A673 (cell line): ENCODE measurements around the gene CTIF. TPM values are rescaled to one million over a fixed set of nuclear protein-coding genes. Genes with fewer than 3 reads are reported as not detected.

Source experiments
- BruUV-seq: library from RNA; stranded (reverse); fragments of 400-500 nt; replicated peaks from 2 replicates; lab custom pipeline; 2021; lab: Mats Ljungman, UMichigan
- CTCF ChIA-PET: fragments of 300-600 bp; sonication (Branson Sonifier 250); formaldehyde crosslinking; loops from one replicate; lab custom pipeline; 2022; ENCODE audit warnings: antibody characterized with exemption; lab: Charles Lee
- POLR2A ChIA-PET: fragments of 300-600 bp; sonication (Branson Sonifier 250); formaldehyde crosslinking; loops from one replicate; lab custom pipeline; 2022; ENCODE audit warnings: antibody characterized with exemption; ENCODE audit not compliant: low non-redundant PET; lab: Charles Lee
- DNase-seq: peaks from one replicate; pipeline ENCODE4 v3.0.0-alpha.2; 2015; ENCODE audit warnings: low spot score
- H3K27ac ChIP-seq: fragments of 200-600 bp; sonication (generic); 2 replicates; pipeline ENCODE4 v1.5.1; 2016; ENCODE audit warnings: mixed run types, low read depth, mild to moderate bottlenecking, mixed read lengths, antibody characterized with exemption, low read length; ENCODE audit not compliant: poor library complexity, severe bottlenecking
- H3K27me3 ChIP-seq: fragments of 200-600 bp; sonication (generic); replicated peaks from 2 replicates; pipeline ENCODE4 v1.6.1; 2017; ENCODE audit warnings: mixed run types, low read depth, mild to moderate bottlenecking, mixed read lengths, antibody characterized with exemption, low read length; ENCODE audit not compliant: insufficient read depth, poor library complexity
- H3K36me3 ChIP-seq: fragments of 200-600 bp; sonication (generic); 2 replicates; pipeline ENCODE4 v1.6.1; 2016; ENCODE audit warnings: mixed run types, mild to moderate bottlenecking, mixed read lengths, antibody characterized with exemption, low read length; ENCODE audit not compliant: insufficient read depth, poor library complexity, severe bottlenecking
- H3K4me1 ChIP-seq: fragments of 200-600 bp; sonication (generic); 2 replicates; pipeline ENCODE4 v1.6.1; 2017; ENCODE audit warnings: mixed run types, mild to moderate bottlenecking, mixed read lengths, antibody characterized with exemption, low read length; ENCODE audit not compliant: insufficient read depth, poor library complexity, severe bottlenecking
- H3K4me3 ChIP-seq: fragments of 200-600 bp; sonication (generic); 2 replicates; pipeline ENCODE4 v1.5.1; 2016; ENCODE audit warnings: low read depth, mixed run types, mild to moderate bottlenecking, mixed read lengths, low read length; ENCODE audit not compliant: poor library complexity, severe bottlenecking
- H3K9me3 ChIP-seq: fragments of 200-600 bp; sonication (generic); 2 replicates; pipeline ENCODE4 v1.6.1; 2016; ENCODE audit warnings: mixed run types, low read depth, mild to moderate bottlenecking, mixed read lengths, antibody characterized with exemption, low read length; ENCODE audit not compliant: poor library complexity, severe bottlenecking
- CTCF ChIP-seq: fragments of 300-800, 200-600 bp; sonication (generic); conservative IDR thresholded peaks from 2 replicates; pipeline ENCODE4 v1.5.1; 2017; ENCODE audit warnings: low read depth, mild to moderate bottlenecking, antibody characterized with exemption, low read length, moderate library complexity, mixed read lengths
- EZH2 ChIP-seq: fragments of 200-600 bp; sonication (generic); IDR thresholded peaks from 2 replicates; pipeline ENCODE4 v1.6.1; 2017; ENCODE audit warnings: borderline replicate concordance, low read depth, mild to moderate bottlenecking, mixed read lengths, antibody characterized with exemption, low read length; ENCODE audit not compliant: poor library complexity, severe bottlenecking
- intact Hi-C: fragments of 100-400 bp; cut with micrococcal nuclease; formaldehyde crosslinking; loops from one replicate; pipeline ENCODE4 v1.10.0; 2022; ENCODE audit not compliant: unreplicated experiment
- total RNA-seq: library from RNA; stranded (reverse); gene quantifications from 2 replicates; pipeline ENCODE4 v1.2.3, GENCODE V29; 2021

CTIF gene
- total RNA-seq, 1 experiment from 2014 or later = 23.5 TPM

DNA sequence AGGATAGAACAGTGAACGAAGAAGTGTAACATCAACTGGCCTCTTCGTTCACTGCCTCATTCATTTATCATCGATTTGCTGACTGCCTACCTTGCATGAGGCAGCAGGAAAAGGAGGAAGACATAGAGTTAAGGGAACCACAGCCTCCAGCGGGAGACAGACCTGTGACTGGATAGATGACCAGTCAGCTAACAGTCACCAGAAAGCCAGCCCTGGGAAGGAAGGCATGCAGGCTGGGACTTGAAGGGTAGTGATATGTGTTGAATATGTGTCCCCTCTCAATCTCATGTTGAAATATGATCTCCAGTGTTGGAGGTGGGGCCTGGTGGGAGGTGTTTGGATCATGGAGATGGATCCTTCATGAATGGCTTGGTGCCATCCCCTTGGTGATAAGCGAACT is 58.3 kb downstream of the CTIF start:
- POLR2A ChIA-PET = interaction anchor here (0.6 kb wide), 1 partner anchor 9 kb away, joined by 4 read pairs; no protein-coding TSS in a partner anchor
- CTCF ChIA-PET = no interaction called here
- no peaks in the 10 kb centered on the region for H3K36me3 ChIP-seq
- no peaks in the 10 kb centered on the region for H3K9me3 ChIP-seq
- no peak for DNase-seq
- H3K4me3 ChIP-seq = no peak overlapping the region
- H3K27ac ChIP-seq = no peak overlapping the region
- no peaks in the 10 kb centered on the region for H3K27me3 ChIP-seq
- intact Hi-C loops = no loop called here
- BruUV-seq = no TSS peak
- H3K4me1 ChIP-seq = no peaks in the 10 kb centered on the region
- TF ChIP-seq EZH2 = no peak
- no peak for TF ChIP-seq CTCF

DNA sequence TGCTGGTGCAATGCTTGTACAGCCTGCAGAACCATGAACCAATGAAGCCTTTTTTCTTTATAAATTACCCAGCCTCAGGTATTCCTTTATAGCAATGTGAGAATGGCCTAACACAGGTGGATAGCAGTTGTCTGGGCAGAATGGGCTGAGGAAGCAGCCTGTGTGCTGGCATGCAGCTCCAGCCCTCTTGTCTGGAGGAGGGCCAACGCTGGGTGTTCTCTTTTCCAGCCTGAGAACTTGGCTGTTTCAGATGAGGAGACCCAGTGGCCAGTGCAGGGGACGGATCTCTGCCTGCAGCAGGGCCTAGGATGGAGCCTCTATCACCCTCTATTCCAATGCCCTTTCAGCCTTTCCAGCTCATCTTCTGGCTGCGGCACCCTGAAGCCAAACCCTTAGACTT is 58.8 kb downstream of the CTIF start:
- no peaks in the 10 kb centered on the region for H3K4me1 ChIP-seq
- ChIA-PET CTCF (no interaction called here), POLR2A (interaction anchor here (0.6 kb wide), 1 partner anchor 8 kb away, joined by 4 read pairs; no protein-coding TSS in a partner anchor)
- no TSS peak for BruUV-seq
- no peak overlapping the region for H3K4me3 ChIP-seq
- DNase-seq = no peak
- no peak overlapping the region for H3K27ac ChIP-seq
- no peaks in the 10 kb centered on the region for H3K27me3 ChIP-seq
- H3K36me3 ChIP-seq = no peaks in the 10 kb centered on the region
- intact Hi-C loops = no loop called here
- H3K9me3 ChIP-seq = no peaks in the 10 kb centered on the region
- TF ChIP-seq CTCF = no peak
- TF ChIP-seq EZH2 = no peak

GRCh38 chr18:48599391-48599790 is 60.6 kb downstream of the CTIF start:
- ChIA-PET CTCF (no interaction called here), POLR2A (no interaction called here)
- TF ChIP-seq EZH2 (no peak), CTCF (no peak)
- Histone ChIP-seq H3K27ac (no peak overlapping the region), H3K4me3 (no peak overlapping the region), H3K36me3 (no peaks in the 10 kb centered on the region), H3K9me3 (no peaks in the 10 kb centered on the region), H3K27me3 (no peaks in the 10 kb centered on the region), H3K4me1 (no peaks in the 10 kb centered on the region)
- intact Hi-C loops = no loop called here
- no TSS peak for BruUV-seq
- no peak for DNase-seq
